WTC11 (cell line): Measurements from ENCODE around the gene OR2AJ1. TPM values are rescaled to one million over a fixed set of nuclear protein-coding genes. Genes with fewer than 3 reads are reported as not detected.

Experiments used
- ATAC-seq: fragments of 200-7000 bp; cut with Tn5 transposase; 2 replicates; pipeline ENCODE4 v1.10.0; 2021; ENCODE audit warnings: mild to moderate bottlenecking, moderate library complexity
- CTCF ChIA-PET: fragments of 300-600 bp; sonication (Branson Sonifier 250); formaldehyde crosslinking; loops from one replicate; lab custom pipeline; 2021; ENCODE audit warnings: antibody characterized with exemption; lab: Charles Lee
- POLR2A ChIA-PET: fragments of 350-600 bp; sonication (Branson Sonifier 250); formaldehyde crosslinking; loops from one replicate; lab custom pipeline; 2021; ENCODE audit warnings: antibody characterized with exemption; lab: Charles Lee
- DNase-seq: peaks from one replicate; pipeline ENCODE4 v3.0.0; 2021; ENCODE audit warnings: low spot score
- H3K27ac Mint-ChIP-seq: 2 replicates; pipeline ENCODE4 v1.8.0; 2021; ENCODE audit warnings: mixed read lengths
- H3K27me3 Mint-ChIP-seq: 2 replicates; pipeline ENCODE4 v1.8.0; 2021; ENCODE audit warnings: low read depth, mild to moderate bottlenecking, moderate library complexity, mixed read lengths
- H3K36me3 Mint-ChIP-seq: 2 replicates; pipeline ENCODE4 v1.8.0; 2021; ENCODE audit warnings: mixed read lengths
- H3K4me1 Mint-ChIP-seq: 2 replicates; pipeline ENCODE4 v1.8.0; 2022; ENCODE audit warnings: mixed read lengths
- H3K4me3 Mint-ChIP-seq: 2 replicates; pipeline ENCODE4 v1.8.0; 2021; ENCODE audit warnings: mild to moderate bottlenecking, moderate library complexity, mixed read lengths
- H3K9me3 Mint-ChIP-seq: 2 replicates; pipeline ENCODE4 v1.8.0; 2021; ENCODE audit warnings: mixed read lengths
- HMGA2 ChIP-seq: fragments of 250-450 bp; sonication (Bioruptor Pico); IDR thresholded peaks from 2 replicates; pipeline ENCODE4 v1.4.0; 2021; ENCODE audit warnings: mild to moderate bottlenecking, moderate library complexity
- IRF2 ChIP-seq: sonication (generic); formaldehyde crosslinking; IDR thresholded peaks from 2 replicates; pipeline ENCODE4 v1.8.0; 2022; ENCODE audit warnings: low read depth, missing genetic modification reagents, borderline replicate concordance
- MYBL2 ChIP-seq: sonication (generic); formaldehyde crosslinking; IDR thresholded peaks from 2 replicates; pipeline ENCODE4 v1.8.1; 2023; ENCODE audit warnings: mild to moderate bottlenecking, moderate library complexity, missing genetic modification reagents
- NFE2L1 ChIP-seq: sonication (generic); formaldehyde crosslinking; IDR thresholded peaks from 2 replicates; pipeline ENCODE4 v1.8.1; 2023; ENCODE audit warnings: missing genetic modification reagents
- NFYB ChIP-seq: sonication (generic); formaldehyde crosslinking; conservative IDR thresholded peaks from 2 replicates; pipeline ENCODE4 v1.8.0; 2022; ENCODE audit warnings: low read depth, missing genetic modification reagents
- NR1H2 ChIP-seq: sonication (generic); formaldehyde crosslinking; IDR thresholded peaks from 2 replicates; pipeline ENCODE4 v1.9.0; 2021; ENCODE audit warnings: mild to moderate bottlenecking, moderate library complexity, missing genetic modification reagents
- NR2C2 ChIP-seq: sonication (generic); formaldehyde crosslinking; IDR thresholded peaks from 2 replicates; pipeline ENCODE4 v1.8.0; 2022; ENCODE audit warnings: mild to moderate bottlenecking, missing genetic modification reagents
- NR3C1 ChIP-seq: sonication (generic); formaldehyde crosslinking; conservative IDR thresholded peaks from 2 replicates; pipeline ENCODE4 v1.8.1; 2023; ENCODE audit warnings: low read depth, mild to moderate bottlenecking, missing genetic modification reagents
- PRRX2 ChIP-seq: fragments of 250-450 bp; sonication (Bioruptor Pico); IDR thresholded peaks from 2 replicates; pipeline ENCODE4 v1.8.0; 2021; ENCODE audit warnings: mild to moderate bottlenecking
- SOX15 ChIP-seq: fragments of 250-450 bp; sonication (Bioruptor Pico); IDR thresholded peaks from 2 replicates; pipeline ENCODE4 v1.9.0; 2021; ENCODE audit warnings: mild to moderate bottlenecking
- TCF7 ChIP-seq: sonication (generic); formaldehyde crosslinking; IDR thresholded peaks from 2 replicates; pipeline ENCODE4 v1.8.0; 2022; ENCODE audit warnings: mild to moderate bottlenecking, low read depth, missing genetic modification reagents, moderate library complexity
- TEAD1 ChIP-seq: sonication (generic); formaldehyde crosslinking; IDR thresholded peaks from 2 replicates; pipeline ENCODE4 v1.8.0; 2022; ENCODE audit warnings: mild to moderate bottlenecking, missing genetic modification reagents
- ZNF138 ChIP-seq: sonication (generic); formaldehyde crosslinking; conservative IDR thresholded peaks from 2 replicates; pipeline ENCODE4 v1.8.1; 2022; ENCODE audit warnings: mild to moderate bottlenecking, moderate library complexity, missing genetic modification reagents
- ZNF317 ChIP-seq: sonication (generic); formaldehyde crosslinking; IDR thresholded peaks from 2 replicates; pipeline ENCODE4 v1.8.1; 2023; ENCODE audit warnings: low read depth, mild to moderate bottlenecking, moderate library complexity, missing genetic modification reagents, borderline replicate concordance
- ZNF423 ChIP-seq: fragments of 250-450 bp; sonication (Bioruptor Pico); IDR thresholded peaks from 2 replicates; pipeline ENCODE4 v2.1.2; 2022; ENCODE audit warnings: mild to moderate bottlenecking, moderate library complexity
- ZNF671 ChIP-seq: fragments of 250-450 bp; sonication (Bioruptor Pico); IDR thresholded peaks from 2 replicates; pipeline ENCODE4 v1.8.0; 2021; ENCODE audit warnings: mild to moderate bottlenecking
- total RNA-seq: library from RNA; stranded (reverse); gene quantifications from 3 replicates; pipeline ENCODE4 v1.2.3, GENCODE V29; 2021
- TF ChIP-seq, protein P1 (sequence below): sonication (generic); formaldehyde crosslinking; conservative IDR thresholded peaks from 2 replicates; pipeline ENCODE4 v1.8.1; 2022; ENCODE audit warnings: mild to moderate bottlenecking, missing genetic modification reagents
- TF ChIP-seq, protein P2 (sequence below): fragments of 250-450 bp; sonication (Bioruptor Pico); IDR thresholded peaks from 2 replicates; pipeline ENCODE4 v1.9.0; 2021; ENCODE audit warnings: mild to moderate bottlenecking
- TF ChIP-seq, protein P3 (sequence below): fragments of 250-450 bp; sonication (Bioruptor Pico); IDR thresholded peaks from 2 replicates; pipeline ENCODE4 v2.1.2; 2022; ENCODE audit warnings: mild to moderate bottlenecking, moderate library complexity
- TF ChIP-seq, protein P4 (sequence below): sonication (generic); formaldehyde crosslinking; IDR thresholded peaks from 2 replicates; pipeline ENCODE4 v1.8.1; 2022; ENCODE audit warnings: missing genetic modification reagents, borderline replicate concordance
- TF ChIP-seq, protein P5 (sequence below): sonication (generic); formaldehyde crosslinking; IDR thresholded peaks from 2 replicates; pipeline ENCODE4 v1.8.1; 2022; ENCODE audit warnings: low read depth, missing genetic modification reagents, borderline replicate concordance
- TF ChIP-seq, protein P6 (sequence below): sonication (generic); formaldehyde crosslinking; IDR thresholded peaks from 2 replicates; pipeline ENCODE4 v1.8.1; 2023; ENCODE audit warnings: mild to moderate bottlenecking, missing genetic modification reagents, moderate library complexity
- TF ChIP-seq, protein P7 (sequence below): fragments of 250-450 bp; sonication (Bioruptor Pico); IDR thresholded peaks from 2 replicates; pipeline ENCODE4 v1.8.0; 2021; ENCODE audit warnings: mild to moderate bottlenecking
- TF ChIP-seq, protein P8 (sequence below): sonication (generic); formaldehyde crosslinking; IDR thresholded peaks from 2 replicates; pipeline ENCODE4 v1.8.0; 2022; ENCODE audit warnings: missing genetic modification reagents

OR2AJ1 gene
- total RNA-seq, 1 experiment from 2014 or later: not detected

DNA sequence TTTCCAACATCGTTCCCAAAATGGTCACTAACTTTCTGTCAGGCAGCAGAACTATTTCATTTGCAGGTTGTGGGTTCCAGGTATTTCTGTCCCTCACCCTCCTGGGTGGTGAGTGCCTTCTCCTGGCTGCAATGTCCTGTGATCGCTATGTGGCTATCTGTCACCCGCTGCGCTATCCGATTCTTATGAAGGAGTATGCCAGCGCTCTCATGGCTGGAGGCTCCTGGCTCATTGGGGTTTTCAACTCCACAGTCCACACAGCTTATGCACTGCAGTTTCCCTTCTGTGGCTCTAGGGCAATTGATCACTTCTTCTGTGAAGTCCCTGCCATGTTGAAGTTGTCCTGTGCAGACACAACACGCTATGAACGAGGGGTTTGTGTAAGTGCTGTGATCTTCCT, 9.3 kb downstream of the OR2AJ1 start:
- no peak overlapping the region for H3K4me3 Mint-ChIP-seq
- peaks cover 9% of the 10 kb centered on the region; the same call in 1 of the 2 replicates for H3K27me3 Mint-ChIP-seq
- ChIA-PET POLR2A (no interaction called here), CTCF (no interaction called here)
- no peak for ATAC-seq
- H3K4me1 Mint-ChIP-seq: no peaks in the 10 kb centered on the region
- no peak overlapping the region for H3K27ac Mint-ChIP-seq
- H3K9me3 Mint-ChIP-seq: peaks cover 58% of the 10 kb centered on the region
- TF ChIP-seq ZNF138 (CRISPR knock-in tag): no peak
- TF ChIP-seq, protein P1, sequence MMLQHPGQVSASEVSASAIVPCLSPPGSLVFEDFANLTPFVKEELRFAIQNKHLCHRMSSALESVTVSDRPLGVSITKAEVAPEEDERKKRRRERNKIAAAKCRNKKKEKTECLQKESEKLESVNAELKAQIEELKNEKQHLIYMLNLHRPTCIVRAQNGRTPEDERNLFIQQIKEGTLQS (CRISPR knock-in tag): no peak
- TF ChIP-seq, protein P2, sequence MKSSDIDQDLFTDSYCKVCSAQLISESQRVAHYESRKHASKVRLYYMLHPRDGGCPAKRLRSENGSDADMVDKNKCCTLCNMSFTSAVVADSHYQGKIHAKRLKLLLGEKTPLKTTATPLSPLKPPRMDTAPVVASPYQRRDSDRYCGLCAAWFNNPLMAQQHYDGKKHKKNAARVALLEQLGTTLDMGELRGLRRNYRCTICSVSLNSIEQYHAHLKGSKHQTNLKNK (CRISPR knock-in tag): no peak
- no peak for TF ChIP-seq MYBL2
- TF ChIP-seq, protein P3, sequence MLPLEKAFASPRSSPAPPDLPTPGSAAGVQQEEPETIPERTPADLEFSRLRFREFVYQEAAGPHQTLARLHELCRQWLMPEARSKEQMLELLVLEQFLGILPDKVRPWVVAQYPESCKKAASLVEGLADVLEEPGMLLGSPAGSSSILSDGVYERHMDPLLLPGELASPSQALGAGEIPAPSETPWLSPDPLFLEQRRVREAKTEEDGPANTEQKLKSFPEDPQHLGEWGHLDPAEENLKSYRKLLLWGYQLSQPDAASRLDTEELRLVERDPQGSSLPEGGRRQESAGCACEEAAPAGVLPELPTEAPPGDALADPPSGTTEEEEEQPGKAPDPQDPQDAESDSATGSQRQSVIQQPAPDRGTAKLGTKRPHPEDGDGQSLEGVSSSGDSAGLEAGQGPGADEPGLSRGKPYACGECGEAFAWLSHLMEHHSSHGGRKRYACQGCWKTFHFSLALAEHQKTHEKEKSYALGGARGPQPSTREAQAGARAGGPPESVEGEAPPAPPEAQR (CRISPR knock-in tag): no peak
- TF ChIP-seq IRF2 (CRISPR knock-in tag): no peak
- TF ChIP-seq NFYB: no peak
- no peak for DNase-seq
- peaks cover 24% of the 10 kb centered on the region for H3K36me3 Mint-ChIP-seq

DNA sequence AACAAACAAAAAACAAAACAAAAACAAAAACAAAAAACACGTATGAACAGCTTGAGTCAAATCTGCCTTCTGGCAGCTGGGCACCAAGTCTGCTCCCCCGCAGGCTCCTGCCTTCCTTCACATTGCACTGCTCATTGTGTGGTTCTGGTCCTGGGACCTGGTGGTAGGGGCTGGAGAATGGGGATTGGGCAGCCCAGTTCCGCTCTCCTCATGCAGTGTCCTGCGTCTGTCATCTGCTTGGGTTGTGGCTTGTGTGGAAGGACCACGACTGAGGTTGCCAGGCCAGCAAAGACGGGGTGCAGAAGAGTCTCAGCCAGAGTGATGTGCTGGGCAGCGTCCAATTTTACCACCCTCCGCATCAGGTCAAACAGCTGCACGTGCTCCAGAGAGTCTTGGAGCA, 11.1 kb downstream of the OR2AJ1 start:
- no peaks in the 10 kb centered on the region for H3K4me1 Mint-ChIP-seq
- no peak overlapping the region for H3K27ac Mint-ChIP-seq
- ChIA-PET CTCF (no interaction called here), POLR2A (no interaction called here)
- TF ChIP-seq IRF2 (CRISPR knock-in tag) (no peak), PRRX2 (CRISPR knock-in tag) (no peak), ZNF671 (CRISPR knock-in tag) (no peak), NR1H2 (CRISPR knock-in tag) (no peak), NR3C1 (no peak), TEAD1 (CRISPR knock-in tag) (no peak)
- TF ChIP-seq, protein P4, sequence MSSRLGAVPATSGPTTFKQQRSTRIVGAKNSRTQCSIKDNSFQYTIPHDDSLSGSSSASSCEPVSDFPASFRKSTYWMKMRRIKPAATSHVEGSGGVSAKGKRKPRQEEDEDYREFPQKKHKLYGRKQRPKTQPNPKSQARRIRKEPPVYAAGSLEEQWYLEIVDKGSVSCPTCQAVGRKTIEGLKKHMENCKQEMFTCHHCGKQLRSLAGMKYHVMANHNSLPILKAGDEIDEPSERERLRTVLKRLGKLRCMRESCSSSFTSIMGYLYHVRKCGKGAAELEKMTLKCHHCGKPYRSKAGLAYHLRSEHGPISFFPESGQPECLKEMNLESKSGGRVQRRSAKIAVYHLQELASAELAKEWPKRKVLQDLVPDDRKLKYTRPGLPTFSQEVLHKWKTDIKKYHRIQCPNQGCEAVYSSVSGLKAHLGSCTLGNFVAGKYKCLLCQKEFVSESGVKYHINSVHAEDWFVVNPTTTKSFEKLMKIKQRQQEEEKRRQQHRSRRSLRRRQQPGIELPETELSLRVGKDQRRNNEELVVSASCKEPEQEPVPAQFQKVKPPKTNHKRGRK: no peak
- TF ChIP-seq, protein P5, sequence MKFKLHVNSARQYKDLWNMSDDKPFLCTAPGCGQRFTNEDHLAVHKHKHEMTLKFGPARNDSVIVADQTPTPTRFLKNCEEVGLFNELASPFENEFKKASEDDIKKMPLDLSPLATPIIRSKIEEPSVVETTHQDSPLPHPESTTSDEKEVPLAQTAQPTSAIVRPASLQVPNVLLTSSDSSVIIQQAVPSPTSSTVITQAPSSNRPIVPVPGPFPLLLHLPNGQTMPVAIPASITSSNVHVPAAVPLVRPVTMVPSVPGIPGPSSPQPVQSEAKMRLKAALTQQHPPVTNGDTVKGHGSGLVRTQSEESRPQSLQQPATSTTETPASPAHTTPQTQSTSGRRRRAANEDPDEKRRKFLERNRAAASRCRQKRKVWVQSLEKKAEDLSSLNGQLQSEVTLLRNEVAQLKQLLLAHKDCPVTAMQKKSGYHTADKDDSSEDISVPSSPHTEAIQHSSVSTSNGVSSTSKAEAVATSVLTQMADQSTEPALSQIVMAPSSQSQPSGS: no peak
- TF ChIP-seq, protein P6, sequence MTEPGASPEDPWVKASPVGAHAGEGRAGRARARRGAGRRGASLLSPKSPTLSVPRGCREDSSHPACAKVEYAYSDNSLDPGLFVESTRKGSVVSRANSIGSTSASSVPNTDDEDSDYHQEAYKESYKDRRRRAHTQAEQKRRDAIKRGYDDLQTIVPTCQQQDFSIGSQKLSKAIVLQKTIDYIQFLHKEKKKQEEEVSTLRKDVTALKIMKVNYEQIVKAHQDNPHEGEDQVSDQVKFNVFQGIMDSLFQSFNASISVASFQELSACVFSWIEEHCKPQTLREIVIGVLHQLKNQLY (CRISPR knock-in tag): no peak
- TF ChIP-seq, protein P7, sequence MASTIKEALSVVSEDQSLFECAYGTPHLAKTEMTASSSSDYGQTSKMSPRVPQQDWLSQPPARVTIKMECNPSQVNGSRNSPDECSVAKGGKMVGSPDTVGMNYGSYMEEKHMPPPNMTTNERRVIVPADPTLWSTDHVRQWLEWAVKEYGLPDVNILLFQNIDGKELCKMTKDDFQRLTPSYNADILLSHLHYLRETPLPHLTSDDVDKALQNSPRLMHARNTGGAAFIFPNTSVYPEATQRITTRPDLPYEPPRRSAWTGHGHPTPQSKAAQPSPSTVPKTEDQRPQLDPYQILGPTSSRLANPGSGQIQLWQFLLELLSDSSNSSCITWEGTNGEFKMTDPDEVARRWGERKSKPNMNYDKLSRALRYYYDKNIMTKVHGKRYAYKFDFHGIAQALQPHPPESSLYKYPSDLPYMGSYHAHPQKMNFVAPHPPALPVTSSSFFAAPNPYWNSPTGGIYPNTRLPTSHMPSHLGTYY: no peak
- ATAC-seq (no peak), DNase-seq (no peak)
- H3K9me3 Mint-ChIP-seq: peaks cover 59% of the 10 kb centered on the region
- H3K27me3 Mint-ChIP-seq: peaks cover 9% of the 10 kb centered on the region; the same call in 1 of the 2 replicates
- H3K36me3 Mint-ChIP-seq: peaks cover 24% of the 10 kb centered on the region
- no peak overlapping the region for H3K4me3 Mint-ChIP-seq

DNA sequence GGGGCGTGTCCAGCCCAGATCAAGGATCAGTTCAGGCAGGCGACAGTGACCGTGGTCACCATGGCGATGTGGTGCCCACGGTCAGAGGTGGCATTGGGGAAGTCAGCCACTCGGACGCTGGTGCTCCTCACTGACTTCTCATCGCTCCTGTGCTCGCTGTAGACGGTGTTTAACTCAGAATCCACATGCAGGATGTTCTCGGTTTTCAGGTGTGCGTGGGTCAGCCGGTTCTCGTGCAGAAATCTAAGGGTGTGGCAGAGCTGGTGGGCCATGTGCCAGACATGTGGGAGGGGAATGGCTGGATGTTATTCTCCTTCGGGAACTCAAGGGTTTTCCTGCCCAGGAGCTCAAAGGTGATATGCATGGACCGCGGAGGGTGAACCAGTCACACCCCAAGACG, 11.7 kb downstream of the OR2AJ1 start:
- H3K4me1 Mint-ChIP-seq: no peaks in the 10 kb centered on the region
- ATAC-seq (no peak), DNase-seq (no peak)
- peaks cover 59% of the 10 kb centered on the region for H3K9me3 Mint-ChIP-seq
- H3K27me3 Mint-ChIP-seq: peaks cover 9% of the 10 kb centered on the region; the same call in 1 of the 2 replicates
- CTCF ChIA-PET: interaction anchor here (1.0 kb wide), 1 partner anchor 79 kb away, joined by 3 read pairs; the partner anchor contains the start of gene TRIM58
- peaks cover 29% of the 10 kb centered on the region for H3K36me3 Mint-ChIP-seq
- POLR2A ChIA-PET: interaction anchor here (0.6 kb wide), 1 partner anchor 431 kb away, joined by 4 read pairs; no protein-coding TSS in a partner anchor
- H3K27ac Mint-ChIP-seq: no peak overlapping the region
- no peak overlapping the region for H3K4me3 Mint-ChIP-seq
- TF ChIP-seq, protein P8, sequence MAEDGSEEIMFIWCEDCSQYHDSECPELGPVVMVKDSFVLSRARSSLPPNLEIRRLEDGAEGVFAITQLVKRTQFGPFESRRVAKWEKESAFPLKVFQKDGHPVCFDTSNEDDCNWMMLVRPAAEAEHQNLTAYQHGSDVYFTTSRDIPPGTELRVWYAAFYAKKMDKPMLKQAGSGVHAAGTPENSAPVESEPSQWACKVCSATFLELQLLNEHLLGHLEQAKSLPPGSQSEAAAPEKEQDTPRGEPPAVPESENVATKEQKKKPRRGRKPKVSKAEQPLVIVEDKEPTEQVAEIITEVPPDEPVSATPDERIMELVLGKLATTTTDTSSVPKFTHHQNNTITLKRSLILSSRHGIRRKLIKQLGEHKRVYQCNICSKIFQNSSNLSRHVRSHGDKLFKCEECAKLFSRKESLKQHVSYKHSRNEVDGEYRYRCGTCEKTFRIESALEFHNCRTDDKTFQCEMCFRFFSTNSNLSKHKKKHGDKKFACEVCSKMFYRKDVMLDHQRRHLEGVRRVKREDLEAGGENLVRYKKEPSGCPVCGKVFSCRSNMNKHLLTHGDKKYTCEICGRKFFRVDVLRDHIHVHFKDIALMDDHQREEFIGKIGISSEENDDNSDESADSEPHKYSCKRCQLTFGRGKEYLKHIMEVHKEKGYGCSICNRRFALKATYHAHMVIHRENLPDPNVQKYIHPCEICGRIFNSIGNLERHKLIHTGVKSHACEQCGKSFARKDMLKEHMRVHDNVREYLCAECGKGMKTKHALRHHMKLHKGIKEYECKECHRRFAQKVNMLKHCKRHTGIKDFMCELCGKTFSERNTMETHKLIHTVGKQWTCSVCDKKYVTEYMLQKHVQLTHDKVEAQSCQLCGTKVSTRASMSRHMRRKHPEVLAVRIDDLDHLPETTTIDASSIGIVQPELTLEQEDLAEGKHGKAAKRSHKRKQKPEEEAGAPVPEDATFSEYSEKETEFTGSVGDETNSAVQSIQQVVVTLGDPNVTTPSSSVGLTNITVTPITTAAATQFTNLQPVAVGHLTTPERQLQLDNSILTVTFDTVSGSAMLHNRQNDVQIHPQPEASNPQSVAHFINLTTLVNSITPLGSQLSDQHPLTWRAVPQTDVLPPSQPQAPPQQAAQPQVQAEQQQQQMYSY (CRISPR knock-in tag): no peak
- TF ChIP-seq ZNF317 (CRISPR knock-in tag) (no peak), HMGA2 (CRISPR knock-in tag) (no peak), ZNF423 (CRISPR knock-in tag) (no peak), TCF7 (CRISPR knock-in tag) (no peak), NFE2L1 (CRISPR knock-in tag) (no peak), SOX15 (no peak), NR2C2 (no peak)
